OCI-LY7 (cell line): ENCODE results near the gene AICDA.

Source experiments
- EZH2phosphoT487 ChIP-seq: fragments of 200-600 bp; sonication (generic); IDR thresholded peaks from 2 replicates; pipeline ENCODE4 v1.6.1; 2018; ENCODE audit warnings: low read depth, borderline replicate concordance, mild to moderate bottlenecking, mixed run types, antibody characterized with exemption, low read length, moderate library complexity, mixed read lengths
- TF ChIP-seq, protein P1 (sequence below): fragments of 200-600 bp; sonication (generic); conservative IDR thresholded peaks from 2 replicates; pipeline ENCODE4 v1.5.1; 2014; ENCODE audit warnings: mild to moderate bottlenecking, antibody characterized with exemption, low read length, moderate library complexity, mixed read lengths

DNA sequence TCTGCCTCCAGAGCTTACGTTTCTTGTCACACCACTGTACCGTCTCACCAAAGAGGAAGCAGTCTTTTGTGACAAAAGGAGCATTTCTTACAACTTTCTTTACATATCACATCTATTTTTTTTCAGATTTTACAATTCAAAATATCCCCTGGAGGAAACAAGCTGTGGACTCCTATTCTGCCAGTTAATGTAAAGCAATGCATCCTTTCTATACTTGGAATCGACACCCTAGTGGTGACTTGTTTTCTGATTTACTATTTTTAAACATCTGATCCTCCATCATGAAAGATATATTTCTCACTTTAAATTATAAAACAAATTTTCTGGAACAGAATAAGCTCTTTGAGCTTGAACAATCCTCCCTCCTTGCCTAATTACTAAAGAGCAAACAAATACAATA lies 34.8 kb downstream of the AICDA start:
- TF ChIP-seq, protein P1, sequence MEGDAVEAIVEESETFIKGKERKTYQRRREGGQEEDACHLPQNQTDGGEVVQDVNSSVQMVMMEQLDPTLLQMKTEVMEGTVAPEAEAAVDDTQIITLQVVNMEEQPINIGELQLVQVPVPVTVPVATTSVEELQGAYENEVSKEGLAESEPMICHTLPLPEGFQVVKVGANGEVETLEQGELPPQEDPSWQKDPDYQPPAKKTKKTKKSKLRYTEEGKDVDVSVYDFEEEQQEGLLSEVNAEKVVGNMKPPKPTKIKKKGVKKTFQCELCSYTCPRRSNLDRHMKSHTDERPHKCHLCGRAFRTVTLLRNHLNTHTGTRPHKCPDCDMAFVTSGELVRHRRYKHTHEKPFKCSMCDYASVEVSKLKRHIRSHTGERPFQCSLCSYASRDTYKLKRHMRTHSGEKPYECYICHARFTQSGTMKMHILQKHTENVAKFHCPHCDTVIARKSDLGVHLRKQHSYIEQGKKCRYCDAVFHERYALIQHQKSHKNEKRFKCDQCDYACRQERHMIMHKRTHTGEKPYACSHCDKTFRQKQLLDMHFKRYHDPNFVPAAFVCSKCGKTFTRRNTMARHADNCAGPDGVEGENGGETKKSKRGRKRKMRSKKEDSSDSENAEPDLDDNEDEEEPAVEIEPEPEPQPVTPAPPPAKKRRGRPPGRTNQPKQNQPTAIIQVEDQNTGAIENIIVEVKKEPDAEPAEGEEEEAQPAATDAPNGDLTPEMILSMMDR = peak; percentile 70
- TF ChIP-seq EZH2phosphoT487 = no peak
